ENCODE results near the gene HIVEP3. TPM values are rescaled to one million over a fixed set of nuclear protein-coding genes. Genes with fewer than 3 reads are reported as not detected.

HIVEP3 gene
- total RNA-seq, 1 experiment from 2014 or later: 1.4 TPM

DNA sequence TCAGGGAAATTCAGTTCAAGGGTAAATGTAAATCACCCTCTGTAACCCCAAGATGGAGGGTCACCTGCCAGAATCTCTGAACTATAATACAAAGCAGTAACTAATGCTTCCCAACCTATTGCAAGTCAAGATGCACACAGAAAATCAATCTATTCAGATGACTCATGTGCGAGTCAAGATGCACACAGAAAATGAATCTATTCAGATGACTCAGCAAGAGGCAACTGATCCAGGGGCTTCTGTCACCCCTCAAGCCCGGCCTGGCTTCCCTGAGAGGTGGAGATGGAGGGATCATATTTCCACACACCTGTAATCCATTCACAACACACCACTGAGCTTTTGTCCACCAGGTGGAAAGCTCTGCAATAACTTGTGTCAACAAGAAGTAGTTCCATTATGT is 17.4 kb upstream of the HIVEP3 start:
- Histone ChIP-seq H3K9ac (ENCODE audit: extremely low read depth, insufficient read length, low read length) (no peak overlapping the region), H3K79me1 (ENCODE audit: insufficient read depth, low read depth, low read length, poor library complexity, severe bottlenecking) (no peaks in the 10 kb centered on the region), H2AFZ (ENCODE audit: low read length) (no peak overlapping the region), H2AK5ac (ENCODE audit: insufficient read length, low read length) (no peak overlapping the region), H2BK5ac (ENCODE audit: insufficient read length, low read length) (no peak overlapping the region), H3K4ac (ENCODE audit: low read depth, low read length) (no peak overlapping the region), H2BK15ac (ENCODE audit: low read depth, low read length) (no peak overlapping the region), H3K23ac (ENCODE audit: insufficient read length, low read depth, low read length) (no peak overlapping the region), H4K8ac (replicated peaks; ENCODE audit: insufficient read length, low read depth, low read length) (no peak overlapping the region), H2BK20ac (ENCODE audit: low read depth, low read length, poor library complexity, severe bottlenecking) (no peak overlapping the region), H3K18ac (ENCODE audit: insufficient read length, low read depth, low read length) (no peak overlapping the region), H3T11ph (ENCODE audit: low read length) (no peak overlapping the region), H4K5ac (ENCODE audit: insufficient read length, low read depth, low read length) (no peak overlapping the region), H3K27ac (ENCODE audit: insufficient read length, low read depth, low read length) (no peak overlapping the region), H3K27me3 (ENCODE audit: insufficient read depth, low read length) (no peaks in the 10 kb centered on the region), H2BK120ac (ENCODE audit: low read depth, low read length, poor library complexity, severe bottlenecking) (no peak overlapping the region), H4K91ac (ENCODE audit: insufficient read length, low read depth, low read length) (no peak overlapping the region), H3K56ac (ENCODE audit: insufficient read length, low read depth, low read length) (no peak overlapping the region), H3K23me2 (ENCODE audit: insufficient read length, low read depth, low read length, poor library complexity, severe bottlenecking) (no peaks in the 10 kb centered on the region), H3K4me2 (ENCODE audit: insufficient read depth, insufficient read length, low read length) (no peak overlapping the region), H3K79me2 (ENCODE audit: insufficient read depth, low read length) (no peaks in the 10 kb centered on the region), H3K9me3 (ENCODE audit: control insufficient read depth, low read depth, low read length) (no peaks in the 10 kb centered on the region), H2BK12ac (ENCODE audit: insufficient read length, low read depth, low read length) (no peak overlapping the region), H3K14ac (ENCODE audit: insufficient read depth, low read length) (no peak overlapping the region), H4K20me1 (ENCODE audit: control insufficient read depth, insufficient read depth, insufficient read length) (no peaks in the 10 kb centered on the region), H3K4me1 (ENCODE audit: insufficient read depth, low read length) (no peaks in the 10 kb centered on the region)
- no peak overlapping the region for H3K27ac Mint-ChIP-seq
- peaks cover 0 to 4% (median 0%) of the 10 kb centered on the region in 3 experiments; a peak in 1 of 7 replicates for H3K36me3 Mint-ChIP-seq (ENCODE audit: insufficient read depth in 1 of 3, low read depth in 3 of 3)
- H3K4me3 Mint-ChIP-seq: no peak overlapping the region
- TF ChIP-seq, protein P1, sequence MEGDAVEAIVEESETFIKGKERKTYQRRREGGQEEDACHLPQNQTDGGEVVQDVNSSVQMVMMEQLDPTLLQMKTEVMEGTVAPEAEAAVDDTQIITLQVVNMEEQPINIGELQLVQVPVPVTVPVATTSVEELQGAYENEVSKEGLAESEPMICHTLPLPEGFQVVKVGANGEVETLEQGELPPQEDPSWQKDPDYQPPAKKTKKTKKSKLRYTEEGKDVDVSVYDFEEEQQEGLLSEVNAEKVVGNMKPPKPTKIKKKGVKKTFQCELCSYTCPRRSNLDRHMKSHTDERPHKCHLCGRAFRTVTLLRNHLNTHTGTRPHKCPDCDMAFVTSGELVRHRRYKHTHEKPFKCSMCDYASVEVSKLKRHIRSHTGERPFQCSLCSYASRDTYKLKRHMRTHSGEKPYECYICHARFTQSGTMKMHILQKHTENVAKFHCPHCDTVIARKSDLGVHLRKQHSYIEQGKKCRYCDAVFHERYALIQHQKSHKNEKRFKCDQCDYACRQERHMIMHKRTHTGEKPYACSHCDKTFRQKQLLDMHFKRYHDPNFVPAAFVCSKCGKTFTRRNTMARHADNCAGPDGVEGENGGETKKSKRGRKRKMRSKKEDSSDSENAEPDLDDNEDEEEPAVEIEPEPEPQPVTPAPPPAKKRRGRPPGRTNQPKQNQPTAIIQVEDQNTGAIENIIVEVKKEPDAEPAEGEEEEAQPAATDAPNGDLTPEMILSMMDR (conservative IDR thresholded peaks at IDR 0.05): no peak
- H3K9me3 Mint-ChIP-seq: no peaks in the 10 kb centered on the region; a peak in 1 of 5 replicates
- no peak for DNase-seq
- H3K27me3 Mint-ChIP-seq (ENCODE audit: low read depth): peaks cover 3% of the 10 kb centered on the region
- WGBS (ENCODE audit: extremely low coverage, insufficient read length, low lambda C conversion rate): no CpG with 5 or more reads among the region's 2 CpGs
- H3K4me1 Mint-ChIP-seq: peaks cover 5% of the 10 kb centered on the region in 2 experiments; a peak in 3 of 4 replicates

All from H9 (cell line).